CD4-positive, alpha-beta memory T cell (primary cell): ENCODE results near the gene BET1. TPM values are rescaled to one million over a fixed set of nuclear protein-coding genes. Genes with fewer than 3 reads are reported as not detected.
"Not testable (repeated sequence)": the region's sequence is repeated elsewhere in the genome, so short reads cannot be mapped to it uniquely, and the experiment has no call there.

ENCODE experiments used
- CTCF ChIA-PET: fragments of 350-600 bp; sonication (Branson Sonifier 250); formaldehyde crosslinking; loops from one replicate; lab custom pipeline; 2021; ENCODE audit warnings: inconsistent platforms; ENCODE audit not compliant: partially characterized antibody; lab: Charles Lee
- POLR2A ChIA-PET: fragments of 350-600 bp; sonication (Branson Sonifier 250); formaldehyde crosslinking; loops from one replicate; lab custom pipeline; 2021; ENCODE audit not compliant: partially characterized antibody; lab: Charles Lee
- DNase-seq, 5 donors: peaks; one replicate each; pipeline versions ENCODE4 v3.0.0 to v3.0.0-alpha.2; 2020 to 2022; ENCODE audit warnings: mixed read lengths in 1 of 5
- H3K27ac ChIP-seq: one replicate; pipeline ENCODE4 v1.7.0; 2013; ENCODE audit warnings: low read depth, low read length
- H3K27me3 ChIP-seq: 2 replicates; pipeline ENCODE4 v1.7.0; 2013; ENCODE audit warnings: mild to moderate bottlenecking, low read length, moderate library complexity; ENCODE audit not compliant: insufficient read depth
- H3K36me3 ChIP-seq: 2 replicates; pipeline ENCODE4 v1.7.0; 2013; ENCODE audit warnings: mild to moderate bottlenecking, low read length, moderate library complexity; ENCODE audit not compliant: insufficient read depth
- H3K4me1 ChIP-seq: 2 replicates; pipeline ENCODE4 v1.7.0; 2013; ENCODE audit warnings: mild to moderate bottlenecking, low read length, moderate library complexity; ENCODE audit not compliant: insufficient read depth
- H3K4me3 ChIP-seq, 2 donors: one replicate each; pipeline ENCODE4 v1.7.0; 2013; ENCODE audit warnings: low read length in 2 of 2, mild to moderate bottlenecking in 1 of 2
- H3K9me3 ChIP-seq, 2 donors: one replicate each; pipeline ENCODE4 v1.7.0; 2013; ENCODE audit warnings: low read length in 2 of 2, control low read depth in 1 of 2; ENCODE audit not compliant: control insufficient read depth in 1 of 2
- H3K27ac Mint-ChIP-seq, 7 donors: one replicate each; pipeline ENCODE4 v1.8.0; 2020 to 2021; ENCODE audit warnings: mixed read lengths in 7 of 7, mild to moderate bottlenecking in 6 of 7, inconsistent platforms in 3 of 7, moderate library complexity in 3 of 7
- H3K27me3 Mint-ChIP-seq, 2 donors: one replicate each; pipeline ENCODE4 v1.8.0; 2020 to 2021; ENCODE audit warnings: mixed read lengths in 2 of 2
- H3K36me3 Mint-ChIP-seq, 2 donors: one replicate each; pipeline ENCODE4 v1.8.0; 2020 to 2021; ENCODE audit warnings: mixed read lengths in 2 of 2, inconsistent platforms in 1 of 2, mild to moderate bottlenecking in 1 of 2
- H3K4me1 Mint-ChIP-seq, 4 donors: one replicate each; pipeline ENCODE4 v1.8.0; 2020 to 2021; ENCODE audit warnings: mixed read lengths in 4 of 4, mild to moderate bottlenecking in 1 of 4
- H3K4me3 Mint-ChIP-seq, 8 donors: one replicate each; pipeline ENCODE4 v1.8.0; 2020 to 2021; ENCODE audit warnings: mixed read lengths in 8 of 8, mild to moderate bottlenecking in 7 of 8, moderate library complexity in 6 of 8, inconsistent platforms in 3 of 8
- H3K9me3 Mint-ChIP-seq, 8 donors: one replicate each; pipeline ENCODE4 v1.8.0; 2020 to 2021; ENCODE audit warnings: mixed read lengths in 8 of 8, mild to moderate bottlenecking in 5 of 8, inconsistent platforms in 3 of 8, moderate library complexity in 1 of 8
- intact Hi-C: fragments of 100-400 bp; cut with micrococcal nuclease; formaldehyde crosslinking; loops from one replicate; pipeline ENCODE4 v1.15.1; 2023
- polyA plus RNA-seq, 2 donors: library from polyadenylated mRNA; unstranded; fragments of 300-500 nt; fragmentation: Illumina TruSeq; gene quantifications; one replicate each; pipeline ENCODE4 v1.2.3, GENCODE V29; 2021
- total RNA-seq, 2 experiments: library from RNA; stranded (reverse); gene quantifications; one replicate each; pipeline ENCODE4 v1.2.3, GENCODE V29; 2021

BET1 gene
- total and polyA plus RNA-seq, 4 experiments from 2014 or later = 14.6 to 45.7 (median 31.7) TPM

GRCh38 chr7:94031865-94032264, 27.7 kb upstream of the BET1 start:
- H3K36me3 ChIP-seq = no peaks in the 10 kb centered on the region
- Mint-ChIP-seq H3K27ac (no peak overlapping the region), H3K9me3 (peaks cover 0 to 1% (median 0%) of the 10 kb centered on the region in 8 donors), H3K4me1 (no peaks in the 10 kb centered on the region), H3K36me3 (no peaks in the 10 kb centered on the region), H3K27me3 (peaks cover 7 to 30% of the 10 kb centered on the region in 2 donors), H3K4me3 (peak overlapping the region in 1 of 8 donors; percentile 4)
- intact Hi-C loops = no loop called here
- ChIA-PET CTCF (no interaction called here), POLR2A (no interaction called here)
- no peak for DNase-seq
- H3K9me3 ChIP-seq = no peaks in the 10 kb centered on the region
- no peak overlapping the region for H3K4me3 ChIP-seq
- no peak overlapping the region for H3K27ac ChIP-seq
- H3K4me1 ChIP-seq = no peaks in the 10 kb centered on the region
- no peaks in the 10 kb centered on the region for H3K27me3 ChIP-seq

GRCh38 chr7:94030634-94031033, 26.5 kb upstream of the BET1 start:
- H3K9me3 ChIP-seq = no peaks in the 10 kb centered on the region
- POLR2A ChIA-PET = no interaction called here
- Mint-ChIP-seq H3K4me3 (no peak overlapping the region), H3K27me3 (peaks cover 7 to 32% of the 10 kb centered on the region in 2 donors), H3K9me3 (peaks cover 0 to 1% (median 0%) of the 10 kb centered on the region in 8 donors), H3K36me3 (no peaks in the 10 kb centered on the region), H3K4me1 (no peaks in the 10 kb centered on the region), H3K27ac (no peak overlapping the region)
- H3K4me1 ChIP-seq = no peaks in the 10 kb centered on the region
- H3K4me3 ChIP-seq = no peak overlapping the region
- CTCF ChIA-PET = no interaction called here
- intact Hi-C loops = no loop called here
- no peaks in the 10 kb centered on the region for H3K27me3 ChIP-seq
- no peak for DNase-seq
- H3K27ac ChIP-seq = no peak overlapping the region
- no peaks in the 10 kb centered on the region for H3K36me3 ChIP-seq

- no peaks in the 10 kb centered on the region for H3K4me1 Mint-ChIP-seq
- H3K9me3 Mint-ChIP-seq = peaks cover 0 to 1% (median 0%) of the 10 kb centered on the region in 8 donors
- H3K36me3 Mint-ChIP-seq = no peaks in the 10 kb centered on the region
- H3K27ac ChIP-seq = no peak overlapping the region
- no peak for DNase-seq
- no peaks in the 10 kb centered on the region for H3K36me3 ChIP-seq
- peaks cover 7 to 32% of the 10 kb centered on the region in 2 donors for H3K27me3 Mint-ChIP-seq
- POLR2A ChIA-PET = no interaction called here
- H3K4me1 ChIP-seq = no peaks in the 10 kb centered on the region
- H3K27me3 ChIP-seq = no peaks in the 10 kb centered on the region
- CTCF ChIA-PET = no interaction called here
- H3K27ac Mint-ChIP-seq = no peak overlapping the region
- no peak overlapping the region for H3K4me3 ChIP-seq
- H3K4me3 Mint-ChIP-seq = no peak overlapping the region
- intact Hi-C loops = no loop called here
- no peaks in the 10 kb centered on the region for H3K9me3 ChIP-seq
Measured at GRCh38 chr7:94029976-94030375, 25.8 kb upstream of the BET1 start.

- Histone ChIP-seq H3K9me3 (no peaks in the 10 kb centered on the region), H3K27ac (no peak overlapping the region), H3K4me3 (no peak overlapping the region), H3K36me3 (no peaks in the 10 kb centered on the region), H3K4me1 (no peaks in the 10 kb centered on the region), H3K27me3 (no peaks in the 10 kb centered on the region)
- H3K4me3 Mint-ChIP-seq = no peak overlapping the region
- CTCF ChIA-PET = no interaction called here
- no peak for DNase-seq
- H3K4me1 Mint-ChIP-seq = no peaks in the 10 kb centered on the region
- H3K36me3 Mint-ChIP-seq = no peaks in the 10 kb centered on the region
- intact Hi-C loops = no loop called here
- peaks cover 0 to 1% (median 0%) of the 10 kb centered on the region in 8 donors for H3K9me3 Mint-ChIP-seq
- H3K27ac Mint-ChIP-seq = no peak overlapping the region
- POLR2A ChIA-PET = no interaction called here
- peaks cover 7 to 28% of the 10 kb centered on the region in 2 donors for H3K27me3 Mint-ChIP-seq
Measured at GRCh38 chr7:94028768-94029167, 24.6 kb upstream of the BET1 start.

- CTCF ChIA-PET, POLR2A ChIA-PET, H3K27ac ChIP-seq, H3K9me3 Mint-ChIP-seq, H3K9me3 ChIP-seq, H3K4me3 ChIP-seq, H3K4me1 Mint-ChIP-seq, H3K4me1 ChIP-seq, DNase-seq, H3K27ac Mint-ChIP-seq, H3K27me3 ChIP-seq, H3K4me3 Mint-ChIP-seq, H3K36me3 Mint-ChIP-seq, H3K36me3 ChIP-seq, intact Hi-C loops: not testable (repeated sequence)
- H3K27me3 Mint-ChIP-seq = peaks cover 3 to 21% of the 10 kb centered on the region in 2 donors
Measured at GRCh38 chr7:94026619-94027018, 22.5 kb upstream of the BET1 start.

- Mint-ChIP-seq H3K36me3 (no peaks in the 10 kb centered on the region), H3K4me3 (no peak overlapping the region), H3K4me1 (peaks cover 0 to 2% (median 0%) of the 10 kb centered on the region in 4 donors), H3K27ac (no peak overlapping the region), H3K27me3 (peaks cover 0 to 10% of the 10 kb centered on the region in 2 donors), H3K9me3 (peaks cover 0 to 4% (median 0%) of the 10 kb centered on the region in 8 donors)
- no peak for DNase-seq
- H3K27ac ChIP-seq = no peak overlapping the region
- POLR2A ChIA-PET = no interaction called here
- H3K9me3 ChIP-seq = no peaks in the 10 kb centered on the region
- no peaks in the 10 kb centered on the region for H3K4me1 ChIP-seq
- intact Hi-C loops = no loop called here
- H3K27me3 ChIP-seq = no peaks in the 10 kb centered on the region
- H3K4me3 ChIP-seq = no peak overlapping the region
- CTCF ChIA-PET = no interaction called here
- no peaks in the 10 kb centered on the region for H3K36me3 ChIP-seq
Measured at GRCh38 chr7:94022550-94022949, 18.4 kb upstream of the BET1 start.

- Mint-ChIP-seq H3K36me3 (no peaks in the 10 kb centered on the region), H3K4me3 (no peak overlapping the region), H3K27me3 (peaks cover 7 to 14% of the 10 kb centered on the region in 2 donors), H3K27ac (no peak overlapping the region), H3K4me1 (no peaks in the 10 kb centered on the region), H3K9me3 (peaks cover 0 to 2% (median 0%) of the 10 kb centered on the region in 8 donors)
- H3K36me3 ChIP-seq = no peaks in the 10 kb centered on the region
- CTCF ChIA-PET = no interaction called here
- no peaks in the 10 kb centered on the region for H3K4me1 ChIP-seq
- no peak for DNase-seq
- H3K27me3 ChIP-seq = no peaks in the 10 kb centered on the region
- POLR2A ChIA-PET = no interaction called here
- H3K27ac ChIP-seq = no peak overlapping the region
- H3K4me3 ChIP-seq = no peak overlapping the region
- no peaks in the 10 kb centered on the region for H3K9me3 ChIP-seq
- intact Hi-C loops = no loop called here
Measured at GRCh38 chr7:94016786-94017185, 12.6 kb upstream of the BET1 start.

- CTCF ChIA-PET = no interaction called here
- no peak for DNase-seq
- Mint-ChIP-seq H3K36me3 (no peaks in the 10 kb centered on the region), H3K27me3 (peaks cover 9 to 14% of the 10 kb centered on the region in 2 donors), H3K4me3 (no peak overlapping the region), H3K4me1 (no peaks in the 10 kb centered on the region), H3K9me3 (peaks cover 0 to 2% (median 0%) of the 10 kb centered on the region in 8 donors), H3K27ac (no peak overlapping the region)
- intact Hi-C loops = no loop called here
- Histone ChIP-seq H3K4me1 (no peaks in the 10 kb centered on the region), H3K27me3 (no peaks in the 10 kb centered on the region), H3K27ac (no peak overlapping the region), H3K4me3 (no peak overlapping the region), H3K36me3 (no peaks in the 10 kb centered on the region), H3K9me3 (no peaks in the 10 kb centered on the region)
- POLR2A ChIA-PET = no interaction called here
Measured at GRCh38 chr7:94015538-94015937, 11.4 kb upstream of the BET1 start.
